NCI-H2196 treated with DMSO at 0.1 percent for 48 hours (cell line): ENCODE measurements around the gene CHID1.

Source experiments
- DNase-seq: peaks from one replicate; lab custom pipeline; 2025; ENCODE audit not compliant: unreplicated experiment; lab: John Stamatoyannopoulos, UW

CHID1 gene

GRCh38 chr11:888310-889212 is 22.0 kb downstream of the CHID1 start:
- DNase-seq = no peak

DNA sequence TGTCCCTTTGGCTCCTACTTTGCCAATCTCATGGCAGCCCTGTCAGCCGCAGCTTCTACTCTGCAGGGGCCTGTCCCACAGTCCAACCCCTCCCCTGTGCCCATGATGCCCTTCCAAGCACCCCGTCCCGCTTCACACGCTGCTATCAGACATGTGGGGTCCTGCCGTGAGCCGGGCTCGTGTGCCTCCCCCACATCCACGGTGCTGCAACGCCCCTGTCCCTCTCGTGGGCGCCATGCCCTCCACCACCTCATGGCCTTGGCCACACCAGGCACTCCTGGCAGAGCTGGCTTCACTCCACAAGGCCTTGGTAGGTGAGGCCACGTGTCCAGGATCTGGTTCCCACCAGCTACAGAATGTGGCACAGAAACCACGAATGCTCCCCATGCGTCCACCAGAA is 23.0 kb downstream of the CHID1 start:
- DNase-seq = no peak

DNA sequence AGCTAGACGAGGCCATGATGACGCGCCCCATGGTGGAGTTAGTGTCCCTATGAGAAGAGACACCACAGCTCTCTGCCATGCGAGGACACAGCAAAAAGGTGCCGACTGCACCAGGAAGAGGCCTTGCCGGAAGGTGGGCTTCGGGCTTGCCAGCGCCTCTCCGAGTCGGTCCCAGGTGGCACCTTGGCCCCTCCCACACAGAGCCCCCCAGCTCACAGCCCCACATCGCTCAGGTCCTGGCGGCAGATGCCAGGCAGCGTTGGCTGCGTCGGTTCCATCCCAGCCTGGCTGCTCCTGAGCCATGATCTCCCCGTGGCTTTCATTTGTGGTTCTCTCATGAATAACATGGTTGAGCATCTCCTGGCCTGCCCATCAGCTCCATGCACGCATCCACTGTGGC is 24.0 kb downstream of the CHID1 start:
- no peak for DNase-seq

DNA sequence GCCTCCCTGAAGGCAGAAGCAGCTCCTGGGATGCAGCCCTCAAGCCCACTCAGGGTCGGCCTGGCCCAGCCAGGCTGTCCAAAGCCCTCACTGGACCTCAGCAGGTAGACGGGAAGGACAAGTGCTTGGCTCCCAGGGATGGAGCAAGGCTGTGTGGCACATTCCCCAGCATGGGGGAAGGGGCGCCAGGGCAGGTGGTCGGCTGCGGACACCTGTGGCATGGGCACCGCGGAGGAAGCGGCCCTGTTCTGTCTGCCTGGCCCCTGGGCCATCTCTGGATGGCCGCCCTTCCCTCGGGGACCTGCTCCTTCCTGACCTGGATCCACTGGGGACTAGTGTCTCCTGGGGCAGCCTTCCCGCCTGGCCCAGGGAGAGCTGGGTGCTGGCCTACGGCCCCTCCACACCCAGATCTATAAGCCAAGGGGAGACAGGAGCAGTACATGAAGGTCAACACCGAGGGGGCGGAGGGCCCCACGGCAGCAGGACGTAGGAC is 26.0 kb downstream of the CHID1 start:
- DNase-seq = no peak

GRCh38 chr11:883527-883926 is 27.1 kb downstream of the CHID1 start:
- no peak for DNase-seq

- DNase-seq = no peak
These were observed 28.0 kb downstream of the CHID1 start for GRCh38 chr11:882596-882995.

DNA sequence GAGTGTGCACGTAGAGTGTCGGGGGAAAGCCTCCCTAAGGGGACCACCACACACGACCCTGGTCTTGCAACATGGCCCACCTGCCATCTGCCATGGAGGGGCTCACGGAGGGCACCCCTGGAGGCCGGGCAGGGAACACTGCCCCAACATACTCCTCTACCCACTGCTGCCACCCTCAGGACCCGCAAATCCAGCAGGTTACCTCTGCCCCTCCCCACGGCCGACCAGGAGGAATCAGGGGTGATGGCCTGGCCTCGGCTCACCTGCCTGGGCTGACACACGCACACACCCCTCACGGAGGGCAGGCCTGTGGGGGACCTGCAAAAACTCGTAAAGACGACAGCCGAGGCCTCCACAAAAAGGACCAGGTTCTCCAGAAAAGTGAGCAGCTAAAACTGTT is 30.2 kb downstream of the CHID1 start:
- DNase-seq = no peak

GRCh38 chr11:877565-877964 is 33.0 kb downstream of the CHID1 start:
- DNase-seq = no peak

GRCh38 chr11:876545-876944 is 34.1 kb downstream of the CHID1 start:
- DNase-seq = peak; percentile 63

GRCh38 chr11:875769-876301 is 34.8 kb downstream of the CHID1 start:
- DNase-seq = no peak

GRCh38 chr11:875203-875602 is 35.4 kb downstream of the CHID1 start:
- DNase-seq = no peak

GRCh38 chr11:873706-874105 is 36.9 kb downstream of the CHID1 start:
- no peak for DNase-seq

GRCh38 chr11:872799-873198 is 37.8 kb downstream of the CHID1 start:
- no peak for DNase-seq

GRCh38 chr11:871472-871871 is 39.1 kb downstream of the CHID1 start:
- no peak for DNase-seq

DNA sequence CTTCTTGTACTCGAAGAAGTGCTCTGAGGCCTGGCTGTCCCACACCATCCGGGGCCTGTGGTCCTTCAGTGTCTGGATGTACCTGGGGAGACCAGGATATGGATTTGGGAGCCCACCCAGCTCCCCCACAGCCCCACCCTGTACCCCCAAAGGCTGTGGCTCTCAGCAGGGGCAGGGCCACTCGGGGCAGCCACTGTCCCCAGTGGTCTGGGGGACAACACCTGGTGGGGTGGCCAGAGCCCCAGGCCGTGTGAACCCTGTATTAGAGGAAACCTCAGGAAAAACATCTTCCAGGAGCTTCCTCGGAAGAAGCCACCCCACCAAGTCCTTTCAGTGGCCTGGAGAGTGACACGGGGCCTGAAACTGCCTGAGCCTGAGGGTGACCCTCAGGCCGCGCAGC is 40.2 kb downstream of the CHID1 start:
- DNase-seq = no peak

DNA sequence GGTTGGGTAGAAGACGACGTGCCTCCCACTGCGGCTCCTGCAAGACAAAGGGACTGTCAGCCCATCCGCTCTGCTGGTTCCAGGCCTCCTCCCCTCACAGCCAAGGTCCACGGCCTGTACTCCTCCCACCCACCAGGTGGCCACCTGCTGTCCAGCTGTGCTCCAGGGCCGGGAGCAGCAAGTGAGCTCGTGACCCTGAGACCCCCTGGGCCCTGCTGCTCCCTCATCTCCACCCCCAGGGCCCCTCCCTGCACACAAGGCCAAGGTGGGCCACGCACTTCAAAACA is 40.5 kb downstream of the CHID1 start:
- DNase-seq = no peak

DNA sequence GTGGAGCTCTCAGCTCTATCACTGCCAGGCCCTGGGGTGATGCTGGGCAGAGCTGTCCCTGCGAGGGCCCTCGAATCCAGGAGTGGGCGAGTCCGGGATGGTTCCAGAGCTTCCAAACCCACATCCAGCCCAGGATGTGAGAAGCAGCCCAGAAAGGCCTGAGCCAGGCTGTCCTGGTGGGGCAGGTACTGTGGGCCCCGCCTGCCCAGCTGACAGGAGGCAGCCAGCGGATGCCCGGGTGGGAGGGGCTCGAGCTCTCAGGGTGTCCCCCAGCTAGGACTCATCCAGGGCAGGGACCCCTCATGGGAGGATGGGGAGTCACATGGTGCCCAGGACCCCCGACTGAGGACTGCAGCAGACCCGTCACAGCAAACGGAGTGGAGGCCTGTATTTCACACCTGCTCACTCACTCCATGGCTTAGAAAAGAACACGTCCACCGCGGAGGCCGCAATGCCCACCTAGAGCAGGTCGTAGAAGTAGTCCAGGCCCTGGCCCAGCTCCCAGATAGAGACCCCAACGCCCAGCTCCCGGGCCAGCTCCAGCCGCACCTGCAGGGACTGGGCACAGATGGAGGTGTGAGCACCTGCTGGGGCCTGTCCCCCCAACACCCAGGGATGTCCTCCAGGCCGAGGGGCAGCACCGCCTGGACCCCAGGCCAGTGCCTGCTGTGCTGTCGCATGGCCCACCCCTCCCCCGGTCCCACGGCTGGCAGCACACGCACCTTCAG is 41.0 kb downstream of the CHID1 start:
- DNase-seq = no peak

DNA sequence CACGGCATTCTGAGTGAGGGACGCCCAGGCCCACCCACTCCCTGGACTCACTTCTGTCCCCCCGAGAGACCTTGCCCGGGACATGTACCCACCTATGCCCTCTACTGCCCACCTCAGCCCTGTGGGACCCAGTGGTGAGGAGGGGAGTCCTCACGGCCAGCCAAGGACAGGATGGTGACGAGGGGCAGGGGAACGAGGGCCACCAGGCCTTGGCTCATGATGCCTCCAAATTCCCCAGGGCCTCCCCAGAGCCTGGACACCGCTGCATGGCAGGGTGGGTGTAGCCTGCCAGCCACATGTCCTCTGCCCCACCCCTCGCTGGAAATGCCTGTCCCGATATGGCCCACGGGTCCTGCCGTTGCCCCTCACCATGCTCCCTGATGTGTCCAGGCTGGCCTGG is 41.8 kb downstream of the CHID1 start:
- DNase-seq = no peak

DNA sequence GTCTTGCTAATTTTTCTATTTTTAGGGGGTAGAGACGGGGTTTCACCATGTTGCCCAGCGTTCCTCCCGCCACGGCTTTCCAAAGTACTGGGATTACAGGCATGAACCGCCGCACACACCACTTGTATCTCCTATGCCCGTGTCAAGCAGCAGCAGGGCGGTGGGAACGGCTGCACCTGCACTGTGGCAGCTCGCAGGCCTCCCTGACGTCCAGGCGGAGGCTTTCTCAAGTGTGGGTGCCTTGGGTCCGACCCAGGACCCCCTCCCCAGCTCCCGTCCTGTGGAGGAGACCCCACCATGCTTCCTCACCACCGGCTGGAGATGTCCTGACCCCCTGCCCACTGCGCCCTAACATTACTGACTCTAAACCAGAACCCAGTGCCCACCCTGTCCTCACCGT is 42.2 kb downstream of the CHID1 start:
- no peak for DNase-seq

- DNase-seq = no peak
These were observed 42.7 kb downstream of the CHID1 start for GRCh38 chr11:867856-868358.

- DNase-seq = no peak
These were observed 44.1 kb downstream of the CHID1 start for GRCh38 chr11:866481-866880.
